GM21528 (cell line): ENCODE results near the gene KCNH1.

Experiments
- ATAC-seq: cut with Tn5 transposase; IDR thresholded peaks from one replicate; pipeline ENCODE4 v1.9.1; 2021; ENCODE audit warnings: mild to moderate bottlenecking, moderate library complexity; ENCODE audit not compliant: unreplicated experiment, low FRiP score

Gene KCNH1

DNA sequence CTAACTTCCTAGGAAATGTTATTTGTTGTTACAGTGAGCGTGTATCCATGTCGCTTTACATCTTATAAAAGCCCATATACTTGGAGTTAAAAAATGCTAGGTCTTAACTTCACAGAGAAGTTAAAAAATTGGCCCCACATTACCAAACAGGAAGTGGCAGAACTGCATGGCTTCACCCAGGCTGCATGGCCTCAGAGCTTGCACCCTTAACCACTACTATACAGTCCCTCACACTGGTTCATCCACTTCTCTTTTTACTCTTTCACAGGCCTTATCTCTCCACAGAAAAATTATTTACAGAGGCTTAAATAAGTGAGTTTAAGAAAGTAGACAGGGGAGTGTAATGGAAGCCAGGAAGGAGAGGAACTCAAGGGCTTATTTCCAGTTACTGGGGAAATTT lies 402.8 kb downstream of the KCNH1 start:
- no peak for ATAC-seq

- ATAC-seq = no peak
Measured at GRCh38 chr1:210730023-210730422, 403.9 kb downstream of the KCNH1 start.

- ATAC-seq = no peak
Measured at GRCh38 chr1:210728437-210729149, 405.4 kb downstream of the KCNH1 start.

- ATAC-seq = no peak
Measured at GRCh38 chr1:210727709-210728108, 406.2 kb downstream of the KCNH1 start.

- no peak for ATAC-seq
Measured at GRCh38 chr1:210726621-210727020, 407.3 kb downstream of the KCNH1 start.

- no peak for ATAC-seq
Measured at GRCh38 chr1:210724768-210725167, 409.2 kb downstream of the KCNH1 start.

DNA sequence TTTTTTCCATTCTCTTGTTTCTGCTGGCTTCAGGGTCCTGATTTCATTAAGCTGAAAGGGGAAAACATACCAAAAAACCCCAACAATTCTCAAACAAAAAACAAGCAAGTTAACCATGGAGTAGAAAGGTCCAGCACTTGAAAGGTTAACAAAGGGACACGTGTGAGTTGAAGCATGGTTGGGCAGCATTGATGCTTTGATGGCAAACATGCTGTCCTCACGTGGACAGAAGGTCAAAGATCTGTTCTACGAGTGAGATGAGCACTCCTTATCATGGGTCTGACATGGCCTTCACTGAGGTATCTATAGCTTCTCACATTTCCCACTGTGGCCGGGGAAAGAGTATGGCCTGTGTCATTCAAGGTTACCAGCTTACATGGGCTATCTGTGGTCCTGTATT lies 410.3 kb downstream of the KCNH1 start:
- no peak for ATAC-seq

DNA sequence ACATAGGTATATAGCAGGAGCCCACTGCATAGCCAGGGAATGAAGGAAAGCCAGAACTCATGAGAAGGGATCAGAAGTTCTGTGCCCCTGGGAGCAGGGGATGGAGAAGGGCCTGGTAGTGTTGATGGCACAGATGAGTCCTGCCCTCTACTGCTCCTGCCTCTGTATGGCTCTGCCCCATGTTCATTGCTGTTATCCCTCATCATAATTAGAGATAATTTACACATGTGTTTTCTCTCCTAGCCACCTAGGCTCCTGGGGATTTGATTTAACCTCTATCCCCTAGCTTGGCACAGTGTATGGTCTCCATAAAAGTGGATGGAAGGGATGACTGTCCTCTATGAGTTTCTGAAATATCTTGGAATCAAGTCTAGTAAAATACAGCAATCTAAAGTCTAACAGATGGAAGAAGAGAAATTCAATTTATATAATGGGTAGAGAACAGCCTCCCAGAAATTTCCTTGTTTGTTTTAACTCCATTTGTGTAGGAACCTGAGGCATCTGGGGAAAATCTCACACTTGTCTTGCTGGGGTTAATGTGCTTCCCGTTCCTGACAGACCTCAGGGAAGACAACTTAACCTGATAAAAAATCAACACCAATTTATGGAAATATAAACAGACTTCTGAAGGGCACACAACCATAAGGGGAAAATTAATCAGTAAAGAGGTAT lies 411.4 kb downstream of the KCNH1 start:
- no peak for ATAC-seq

DNA sequence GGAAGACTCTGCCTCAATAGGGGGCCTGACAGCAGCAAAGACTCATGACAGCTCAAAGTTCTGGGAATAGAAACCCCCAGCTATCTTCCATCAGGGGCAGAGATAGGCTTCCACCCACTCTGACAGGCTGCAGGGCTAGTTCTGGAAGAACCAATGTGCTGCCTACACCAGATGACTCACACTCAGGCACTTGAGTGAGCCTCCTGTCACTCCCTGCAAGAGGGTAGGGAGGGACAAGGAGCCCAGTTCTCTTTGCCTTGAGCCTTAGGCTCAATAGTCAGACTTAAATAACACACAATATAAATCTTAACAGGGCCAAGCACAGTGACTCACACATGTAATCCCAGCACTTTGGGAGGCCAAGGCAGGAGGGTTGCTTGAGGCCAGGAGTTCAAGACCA lies 418.9 kb downstream of the KCNH1 start:
- ATAC-seq = no peak

GRCh38 chr1:210711825-210712612 lies 421.9 kb downstream of the KCNH1 start:
- ATAC-seq = no peak

DNA sequence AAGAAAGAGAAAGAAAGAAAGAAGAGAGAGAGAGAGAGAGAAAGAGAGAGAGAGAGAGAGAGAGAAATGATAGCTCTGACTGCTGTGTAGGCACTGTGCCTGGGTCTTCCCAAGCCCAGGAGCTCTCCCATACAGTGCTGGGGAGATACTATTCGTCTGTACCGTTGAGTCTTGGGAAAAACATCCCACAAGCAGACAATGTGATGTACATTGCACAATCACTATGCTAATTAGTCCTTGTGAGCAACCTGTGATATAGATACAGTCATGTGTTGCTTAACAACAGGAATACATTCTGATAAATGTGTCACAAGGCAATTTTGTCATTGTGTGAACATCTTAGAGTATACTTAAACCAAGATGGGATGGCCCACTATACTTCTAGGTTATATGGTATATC lies 424.2 kb downstream of the KCNH1 start:
- ATAC-seq = no peak

DNA sequence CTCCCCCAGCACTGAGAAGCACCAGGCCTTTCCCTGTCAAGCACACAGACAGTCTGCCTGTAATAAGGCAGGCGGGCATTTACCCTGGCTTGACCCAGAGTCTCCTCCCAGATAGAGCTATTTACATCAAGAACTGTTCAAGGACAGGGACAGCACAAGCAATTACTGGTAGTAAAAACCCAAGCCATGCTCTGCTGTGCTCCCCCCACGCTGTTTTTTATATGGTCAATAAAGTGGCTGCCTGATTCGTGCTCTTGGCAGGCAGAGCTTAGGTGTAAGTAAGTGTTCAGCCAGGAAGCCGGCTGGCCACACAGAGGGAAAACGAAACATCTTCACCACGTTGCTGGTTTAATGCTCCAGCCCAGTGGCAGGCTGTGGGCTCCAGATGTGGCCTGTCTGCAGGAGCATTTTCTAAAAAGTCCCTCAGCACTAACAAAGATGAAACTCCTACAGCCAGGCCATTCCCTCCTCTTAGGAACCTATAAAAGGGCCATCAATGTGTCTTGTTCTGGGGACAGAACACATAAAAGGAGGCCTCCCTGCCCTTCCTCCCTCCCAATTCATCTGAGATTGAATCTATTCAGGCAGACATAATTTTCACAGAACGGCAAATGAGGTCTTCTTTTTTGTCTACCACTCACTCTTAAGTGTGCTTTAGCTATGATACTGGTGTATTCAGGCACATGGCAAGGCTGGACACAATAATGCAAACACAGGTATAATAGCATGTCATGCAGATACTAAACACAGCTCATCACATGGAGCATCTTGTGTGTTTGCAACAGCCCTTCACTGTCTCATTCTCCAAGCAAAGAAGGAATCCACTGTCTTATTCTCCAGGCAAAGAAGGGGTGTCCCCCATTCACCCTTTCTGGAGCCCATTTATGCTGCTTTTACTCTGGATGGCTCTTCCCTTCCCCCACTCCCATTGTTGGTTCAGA lies 426.4 kb downstream of the KCNH1 start:
- ATAC-seq = no peak

DNA sequence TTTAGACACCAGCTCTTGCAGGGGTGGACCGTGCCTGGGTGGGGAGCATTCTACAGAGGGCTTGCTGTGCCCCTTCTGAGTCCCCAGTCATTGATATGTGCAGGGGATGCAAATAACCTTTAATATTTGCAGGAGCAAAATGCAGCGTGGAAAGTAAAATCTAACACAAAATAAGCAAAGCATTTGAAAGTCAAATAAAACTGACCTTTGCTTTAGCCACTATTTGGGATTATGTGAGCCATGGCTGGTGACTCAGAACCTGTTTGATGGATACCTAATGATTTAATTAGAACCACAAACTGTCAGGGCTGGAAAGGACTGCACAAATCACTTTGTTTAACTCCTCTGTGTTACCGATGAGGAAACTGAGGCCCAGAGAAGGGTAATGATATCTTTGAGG lies 427.7 kb downstream of the KCNH1 start:
- no peak for ATAC-seq

- ATAC-seq = no peak
Measured at GRCh38 chr1:210705086-210705485, 428.9 kb downstream of the KCNH1 start.

DNA sequence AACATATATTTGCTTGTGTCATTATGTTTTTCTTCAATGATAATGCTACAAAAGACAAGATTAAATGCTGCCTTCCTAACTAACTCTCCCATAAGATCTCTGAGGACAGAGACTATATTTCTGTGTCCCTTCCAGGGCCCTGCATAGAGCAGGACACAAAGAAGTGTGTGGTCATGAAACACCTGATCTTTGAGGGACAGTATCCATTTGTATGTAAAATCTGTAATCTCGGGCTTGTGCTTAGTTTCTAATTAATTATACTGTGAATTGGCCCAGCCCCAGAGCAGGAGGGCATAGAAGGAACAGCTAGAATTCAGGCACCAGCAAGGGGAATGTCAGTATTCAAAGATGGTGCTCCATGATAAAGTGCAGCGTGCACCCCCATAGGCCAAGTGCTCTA lies 430.4 kb downstream of the KCNH1 start:
- no peak for ATAC-seq

- ATAC-seq = no peak
Measured at GRCh38 chr1:210702506-210702905, 431.4 kb downstream of the KCNH1 start.

GRCh38 chr1:210700511-210700910 lies 433.4 kb downstream of the KCNH1 start:
- no peak for ATAC-seq

DNA sequence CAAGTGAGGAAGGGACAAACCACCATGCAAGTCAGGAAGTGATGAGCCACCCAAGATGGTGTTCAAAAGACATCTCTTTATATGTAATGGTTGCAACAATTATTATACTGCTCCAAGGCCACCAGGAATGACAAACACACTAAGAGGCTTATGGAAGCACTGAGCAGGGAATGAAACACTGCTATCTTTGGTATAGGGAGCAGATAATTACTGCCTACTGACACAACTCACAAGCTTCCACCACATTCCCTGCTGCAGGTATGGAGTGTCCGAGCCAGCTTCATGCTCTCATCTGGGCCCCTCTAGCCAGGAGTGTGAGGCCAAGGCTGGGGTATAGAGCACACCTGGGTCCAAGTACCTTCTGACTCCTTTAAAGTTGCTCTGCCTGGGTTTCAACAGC lies 433.9 kb downstream of the KCNH1 start:
- ATAC-seq = no peak

DNA sequence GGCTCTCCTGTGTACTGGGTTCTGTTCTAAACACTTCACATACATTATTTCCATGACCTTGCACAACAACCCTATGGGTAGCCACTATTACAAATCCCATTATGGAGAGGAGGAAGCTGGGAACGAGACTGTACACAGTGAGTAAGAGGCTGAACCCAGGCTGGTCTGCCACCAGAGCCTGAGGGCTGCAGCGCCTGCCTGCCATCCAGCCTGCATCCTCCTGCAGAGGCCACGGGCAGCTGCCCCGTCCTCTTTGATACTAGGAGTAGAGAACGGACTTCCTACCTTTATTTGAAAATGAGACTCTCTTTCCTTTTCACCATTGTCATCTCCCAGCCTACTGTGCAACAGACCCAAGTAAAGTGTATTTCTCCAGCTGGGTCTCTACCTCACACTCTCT lies 435.3 kb downstream of the KCNH1 start:
- ATAC-seq = no peak

DNA sequence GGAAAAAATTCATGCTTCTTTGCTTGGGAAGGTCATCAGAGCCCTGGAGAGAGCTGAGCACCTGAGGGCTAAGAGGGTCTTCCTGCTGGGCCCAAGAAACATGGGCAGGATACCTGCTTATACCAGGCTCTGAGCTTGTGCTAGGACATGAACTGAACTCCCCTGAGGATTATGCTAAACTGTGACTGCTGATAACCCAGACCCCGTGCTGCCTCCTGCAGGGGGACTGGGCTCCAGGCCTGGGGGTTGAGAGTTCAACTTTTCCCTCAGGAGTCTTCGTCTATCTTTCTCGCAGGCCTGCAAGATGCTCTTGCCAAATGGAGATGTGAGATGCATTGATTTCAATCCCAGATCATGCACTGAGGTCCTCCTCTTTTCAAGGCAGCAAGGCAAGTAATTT lies 436.8 kb downstream of the KCNH1 start:
- no peak for ATAC-seq
